Neural progenitor cell (in vitro differentiated cells): ENCODE results near the gene KLHDC7B. TPM values are rescaled to one million over a fixed set of nuclear protein-coding genes. Genes with fewer than 3 reads are reported as not detected.
A peak's percentile ranks its signal among the peaks of the same experiment; 100 is the strongest.

Source experiments
- DNase-seq: peaks from one replicate; pipeline ENCODE4 v3.0.0-alpha.2; 2016; ENCODE audit warnings: low spot score
- H2AFZ ChIP-seq: fragments of 200-600 bp; sonication (generic); replicated peaks from 2 replicates; pipeline ENCODE4 v1.6.1; 2016; ENCODE audit warnings: antibody characterized with exemption
- H3F3A ChIP-seq: fragments of 200-600 bp; sonication (generic); 2 replicates; pipeline ENCODE4 v1.6.1; 2016; ENCODE audit warnings: antibody characterized with exemption, low read depth
- H3K27ac ChIP-seq: fragments of 200-600 bp; sonication (generic); 2 replicates; pipeline ENCODE4 v1.5.1; 2016; ENCODE audit warnings: mild to moderate bottlenecking
- H3K27me3 ChIP-seq: fragments of 200-600 bp; sonication (generic); 2 replicates; pipeline ENCODE4 v1.6.1; 2016; ENCODE audit warnings: mild to moderate bottlenecking, moderate library complexity
- H3K36me3 ChIP-seq: fragments of 200-600 bp; sonication (generic); 2 replicates; pipeline ENCODE4 v1.5.1; 2016
- H3K4me1 ChIP-seq: fragments of 200-600 bp; sonication (generic); 2 replicates; pipeline ENCODE4 v1.6.1; 2016; ENCODE audit warnings: mixed run types
- H3K4me2 ChIP-seq: fragments of 200-600 bp; sonication (generic); 2 replicates; pipeline ENCODE4 v1.6.1; 2016
- H3K4me3 ChIP-seq: fragments of 200-600 bp; sonication (generic); 2 replicates; pipeline ENCODE4 v1.5.1; 2016
- H3K79me2 ChIP-seq: fragments of 200-600 bp; sonication (generic); 2 replicates; pipeline ENCODE4 v1.6.1; 2016; ENCODE audit warnings: low read depth
- H3K9ac ChIP-seq: fragments of 200-600 bp; sonication (generic); 2 replicates; pipeline ENCODE4 v1.6.1; 2016
- H3K9me3 ChIP-seq: fragments of 200-600 bp; sonication (generic); 2 replicates; pipeline ENCODE4 v1.5.1; 2016; ENCODE audit warnings: low read depth
- H4K20me1 ChIP-seq: fragments of 200-600 bp; sonication (generic); 2 replicates; pipeline ENCODE4 v1.6.1; 2016; ENCODE audit warnings: low read depth
- H3K27ac Mint-ChIP-seq: 3 replicates; pipeline ENCODE4 v1.8.0; 2021; ENCODE audit warnings: mixed read lengths
- H3K27me3 Mint-ChIP-seq: 2 replicates; pipeline ENCODE4 v1.8.0; 2022; ENCODE audit warnings: low read depth, mild to moderate bottlenecking, inconsistent platforms, moderate library complexity, mixed read lengths; ENCODE audit not compliant: insufficient read depth
- H3K36me3 Mint-ChIP-seq: 3 replicates; pipeline ENCODE4 v1.8.0; 2021; ENCODE audit warnings: mixed read lengths
- H3K4me1 Mint-ChIP-seq: 3 replicates; pipeline ENCODE4 v1.8.0; 2021; ENCODE audit warnings: mixed read lengths
- H3K4me3 Mint-ChIP-seq: 3 replicates; pipeline ENCODE4 v1.8.0; 2021; ENCODE audit warnings: mild to moderate bottlenecking, moderate library complexity, mixed read lengths
- H3K9me3 Mint-ChIP-seq: 3 replicates; pipeline ENCODE4 v1.8.0; 2020; ENCODE audit warnings: mixed read lengths
- EZH2 ChIP-seq: fragments of 200-600 bp; sonication (generic); IDR thresholded peaks from 2 replicates; pipeline ENCODE4 v1.6.1; 2017; ENCODE audit warnings: antibody characterized with exemption, mild to moderate bottlenecking, moderate library complexity
- EZH2phosphoT487 ChIP-seq: fragments of 200-600 bp; sonication (generic); IDR thresholded peaks from 2 replicates; pipeline ENCODE4 v1.6.1; 2017; ENCODE audit warnings: antibody characterized with exemption
- total RNA-seq: library from RNA; depleted of rRNA; stranded (reverse); fragments of >200 nt; gene quantifications from 2 replicates; pipeline ENCODE4 v1.2.3, GENCODE V29; 2015; ENCODE audit warnings: low replicate concordance
- TF ChIP-seq, protein P1 (sequence below): fragments of 200-600 bp; sonication (generic); IDR thresholded peaks from 2 replicates; pipeline ENCODE4 v1.5.1; 2017; ENCODE audit warnings: antibody characterized with exemption, mild to moderate bottlenecking

The KLHDC7B gene
- not detected in 2 replicates for total RNA-seq

DNA sequence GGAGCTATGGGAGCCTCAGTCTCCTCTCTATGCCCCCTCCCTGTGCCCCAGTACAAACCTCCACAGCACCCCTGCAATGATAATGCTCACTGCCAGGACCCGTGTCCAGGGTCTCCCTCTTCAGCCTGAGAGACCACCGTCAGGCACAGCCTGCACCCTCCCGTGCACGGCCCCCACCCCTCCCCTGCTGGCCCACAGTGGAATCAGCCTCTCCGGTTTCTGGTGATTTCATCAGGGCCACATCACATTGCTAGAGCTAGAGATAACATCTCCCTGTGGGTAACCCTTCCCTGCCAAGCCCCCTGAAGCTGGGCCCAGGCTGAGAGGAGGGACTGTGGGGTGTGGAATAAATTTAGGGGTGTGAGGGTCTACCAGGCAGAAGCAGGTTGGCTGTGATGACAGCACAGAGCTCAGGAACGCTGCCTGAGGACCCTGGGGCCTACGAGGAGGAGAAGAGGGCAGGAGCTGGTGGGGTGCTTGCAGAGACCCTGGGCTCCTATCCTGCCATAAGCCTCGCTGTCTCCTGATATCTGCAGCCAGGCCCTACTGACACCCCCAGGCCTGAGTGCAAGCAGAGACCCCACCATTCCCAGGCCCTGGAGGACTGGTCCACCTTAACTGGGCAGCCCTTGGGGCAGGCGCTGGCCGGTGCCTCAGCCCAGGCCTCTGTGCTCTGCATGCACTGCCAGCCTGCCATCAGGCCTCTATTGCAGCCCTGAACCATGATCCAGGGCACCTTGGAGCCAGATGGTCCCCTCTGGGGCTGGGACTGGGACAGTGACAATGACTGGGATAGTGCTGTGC lies at the start of gene KLHDC7B:
Gene KLHDC7B, plus strand, starts transcription at position 378 of the 804 bp plus-strand sequence. Its CDS starts 345 bp downstream, at position 723.
- no peaks in the 10 kb centered on the region for H3K36me3 ChIP-seq
- peaks cover 14% of the 10 kb centered on the region for H3F3A ChIP-seq
- no peak for DNase-seq
- Mint-ChIP-seq H3K36me3 (no peaks in the 10 kb centered on the region), H3K4me1 (no peaks in the 10 kb centered on the region), H3K27me3 (peaks cover 14% of the 10 kb centered on the region), H3K4me3 (no peak within 1 kb of the TSS), H3K27ac (no peak within 1 kb of the TSS), H3K9me3 (no peaks in the 10 kb centered on the region)
- H3K4me1 ChIP-seq = no peaks in the 10 kb centered on the region
- no peaks in the 10 kb centered on the region for H3K9me3 ChIP-seq
- TF ChIP-seq, protein P1, sequence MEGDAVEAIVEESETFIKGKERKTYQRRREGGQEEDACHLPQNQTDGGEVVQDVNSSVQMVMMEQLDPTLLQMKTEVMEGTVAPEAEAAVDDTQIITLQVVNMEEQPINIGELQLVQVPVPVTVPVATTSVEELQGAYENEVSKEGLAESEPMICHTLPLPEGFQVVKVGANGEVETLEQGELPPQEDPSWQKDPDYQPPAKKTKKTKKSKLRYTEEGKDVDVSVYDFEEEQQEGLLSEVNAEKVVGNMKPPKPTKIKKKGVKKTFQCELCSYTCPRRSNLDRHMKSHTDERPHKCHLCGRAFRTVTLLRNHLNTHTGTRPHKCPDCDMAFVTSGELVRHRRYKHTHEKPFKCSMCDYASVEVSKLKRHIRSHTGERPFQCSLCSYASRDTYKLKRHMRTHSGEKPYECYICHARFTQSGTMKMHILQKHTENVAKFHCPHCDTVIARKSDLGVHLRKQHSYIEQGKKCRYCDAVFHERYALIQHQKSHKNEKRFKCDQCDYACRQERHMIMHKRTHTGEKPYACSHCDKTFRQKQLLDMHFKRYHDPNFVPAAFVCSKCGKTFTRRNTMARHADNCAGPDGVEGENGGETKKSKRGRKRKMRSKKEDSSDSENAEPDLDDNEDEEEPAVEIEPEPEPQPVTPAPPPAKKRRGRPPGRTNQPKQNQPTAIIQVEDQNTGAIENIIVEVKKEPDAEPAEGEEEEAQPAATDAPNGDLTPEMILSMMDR = no peak
- no peak for TF ChIP-seq EZH2
- TF ChIP-seq EZH2phosphoT487 = no peak
- no peak within 1 kb of the TSS for H3K4me3 ChIP-seq
- no peak within 1 kb of the TSS for H3K9ac ChIP-seq
- H2AFZ ChIP-seq = no peak within 1 kb of the TSS
- H3K27ac ChIP-seq = no peak within 1 kb of the TSS
- H3K4me2 ChIP-seq = no peak within 1 kb of the TSS
- H3K79me2 ChIP-seq = no peaks in the 10 kb centered on the region
- H3K27me3 ChIP-seq = peaks cover 34% of the 10 kb centered on the region
- H4K20me1 ChIP-seq = no peaks in the 10 kb centered on the region

- Histone ChIP-seq H3K36me3 (no peaks in the 10 kb centered on the region), H3K4me1 (no peaks in the 10 kb centered on the region), H3K79me2 (no peaks in the 10 kb centered on the region), H3K9ac (no peak overlapping the region), H2AFZ (no peak overlapping the region), H3K9me3 (no peaks in the 10 kb centered on the region), H3K27ac (no peak overlapping the region), H3K4me2 (no peak overlapping the region), H3K27me3 (no peaks in the 10 kb centered on the region), H4K20me1 (no peaks in the 10 kb centered on the region), H3K4me3 (no peak overlapping the region), H3F3A (peaks cover 14% of the 10 kb centered on the region)
- no peak overlapping the region for H3K4me3 Mint-ChIP-seq
- H3K27me3 Mint-ChIP-seq = peaks cover 3% of the 10 kb centered on the region
- DNase-seq = no peak
- TF ChIP-seq, protein P1 = no peak
- no peak for TF ChIP-seq EZH2phosphoT487
- no peak for TF ChIP-seq EZH2
- peaks cover 3% of the 10 kb centered on the region for H3K36me3 Mint-ChIP-seq
- peaks cover 3% of the 10 kb centered on the region for H3K4me1 Mint-ChIP-seq
- H3K9me3 Mint-ChIP-seq = no peaks in the 10 kb centered on the region
- H3K27ac Mint-ChIP-seq = no peak overlapping the region
These were observed 48.6 kb upstream of the KLHDC7B start for GRCh38 chr22:50497093-50497492.

DNA sequence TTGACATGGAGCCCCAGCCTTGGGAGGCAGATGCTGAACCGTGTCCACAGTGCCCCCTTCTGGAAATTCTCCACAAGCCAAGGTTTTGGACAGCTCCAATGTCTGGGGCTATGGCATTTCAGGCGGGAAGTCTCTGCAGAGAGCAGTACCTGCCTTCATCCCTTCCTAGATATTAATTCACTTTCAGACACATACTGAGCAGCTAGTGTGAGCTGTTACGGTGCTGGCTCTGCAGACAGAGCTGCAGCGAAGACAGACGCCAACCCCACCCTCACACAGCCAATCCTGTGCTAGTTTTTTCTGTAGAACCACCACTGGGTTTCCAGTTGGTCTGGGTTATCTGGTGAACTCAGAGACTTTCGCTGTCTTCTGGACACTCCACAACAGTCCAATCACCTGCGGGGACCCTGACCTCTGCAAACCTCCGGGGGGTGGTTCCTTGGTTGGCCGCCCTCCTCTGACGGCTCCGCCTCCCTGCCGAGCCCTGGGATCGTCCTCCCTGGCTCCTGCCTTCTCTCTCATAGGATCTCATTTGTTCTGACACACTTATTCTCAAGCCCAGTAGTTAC lies 47.3 kb upstream of the KLHDC7B start:
- H3K9me3 ChIP-seq = no peaks in the 10 kb centered on the region
- H2AFZ ChIP-seq = peak overlapping the region; percentile 59
- H3K27me3 ChIP-seq = no peaks in the 10 kb centered on the region
- no peaks in the 10 kb centered on the region for H4K20me1 ChIP-seq
- H3F3A ChIP-seq = peaks cover 14% of the 10 kb centered on the region
- Mint-ChIP-seq H3K4me1 (peaks cover 3% of the 10 kb centered on the region), H3K4me3 (no peak overlapping the region), H3K36me3 (peaks cover 4% of the 10 kb centered on the region), H3K9me3 (no peaks in the 10 kb centered on the region), H3K27me3 (peaks cover 3% of the 10 kb centered on the region), H3K27ac (no peak overlapping the region)
- H3K27ac ChIP-seq = no peak overlapping the region
- no peak overlapping the region for H3K9ac ChIP-seq
- peak; percentile 86 for DNase-seq
- H3K36me3 ChIP-seq = no peaks in the 10 kb centered on the region
- H3K4me1 ChIP-seq = no peaks in the 10 kb centered on the region
- no peak overlapping the region for H3K4me3 ChIP-seq
- H3K79me2 ChIP-seq = no peaks in the 10 kb centered on the region
- H3K4me2 ChIP-seq = peak overlapping the region; percentile 9
- no peak for TF ChIP-seq EZH2phosphoT487
- TF ChIP-seq, protein P1 = peak; percentile 75
- no peak for TF ChIP-seq EZH2
